OCI-M1 (cell line): ENCODE measurements around the gene NTRK2.

ENCODE experiments used
- DNase-seq: peaks from one replicate; lab custom pipeline; 2025; lab: John Stamatoyannopoulos, UW

The NTRK2 gene

DNA sequence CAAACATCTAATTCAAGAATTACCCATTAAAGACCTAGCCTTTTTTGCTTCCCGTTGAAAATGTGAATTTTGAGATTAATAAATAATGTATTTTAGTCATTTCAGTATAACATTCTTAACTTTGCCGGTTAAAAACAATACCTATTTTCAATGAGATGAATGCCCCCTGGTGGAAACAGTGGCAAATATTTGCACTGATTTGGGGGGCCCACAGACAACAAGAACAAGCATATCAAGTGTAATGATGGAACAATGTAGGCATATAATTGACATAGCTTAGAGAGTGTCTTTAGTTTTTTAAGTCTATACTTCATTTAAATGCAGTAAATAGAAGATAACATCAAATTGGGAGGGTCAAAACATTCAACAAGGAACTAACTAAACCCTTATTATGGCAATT lies 111.9 kb downstream of the NTRK2 start:
- peak; percentile 19 for DNase-seq

DNA sequence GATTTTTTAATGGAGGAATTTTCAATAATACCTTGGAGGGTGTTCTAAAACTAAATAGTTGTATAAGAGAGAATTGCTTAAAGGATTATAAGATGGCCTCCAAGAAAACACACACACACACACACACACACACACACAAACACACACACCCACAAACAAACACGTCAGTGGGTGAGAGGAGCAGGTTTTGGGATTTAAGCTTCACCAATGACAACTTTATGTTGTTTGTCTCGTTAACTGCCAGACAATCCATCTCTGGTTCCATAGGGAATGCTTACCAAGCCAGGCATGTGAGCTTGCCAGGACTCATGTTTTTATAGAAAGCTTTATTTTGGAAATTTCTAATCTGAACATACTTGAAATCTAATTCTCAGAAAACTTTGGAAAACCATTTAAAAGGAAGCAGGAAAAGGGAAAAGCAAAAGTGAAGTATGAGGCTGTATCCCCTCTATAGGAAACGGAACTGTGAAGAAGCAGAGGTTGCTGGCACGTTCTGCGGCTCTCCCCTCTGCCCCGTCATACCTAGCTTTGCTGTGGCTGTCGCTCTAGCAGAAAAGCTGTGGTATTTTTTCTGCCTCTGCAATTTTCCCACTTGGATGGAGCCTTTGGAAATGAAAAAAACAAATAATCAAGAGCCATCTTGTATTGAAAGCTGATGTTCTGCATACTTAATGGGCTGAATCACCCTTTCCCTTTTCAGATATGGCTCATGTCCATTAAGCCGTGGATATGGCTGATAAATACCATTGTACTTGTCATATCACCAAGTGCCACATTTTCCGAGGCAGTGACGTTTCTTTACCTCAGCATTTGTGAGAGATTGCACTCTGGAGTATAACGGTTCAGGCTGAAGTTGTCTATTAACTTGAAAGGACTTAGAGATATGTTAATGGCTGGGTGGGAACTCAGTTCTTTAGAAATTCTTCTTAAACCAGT lies 112.7 kb downstream of the NTRK2 start:
- peak; percentile 11 for DNase-seq

DNA sequence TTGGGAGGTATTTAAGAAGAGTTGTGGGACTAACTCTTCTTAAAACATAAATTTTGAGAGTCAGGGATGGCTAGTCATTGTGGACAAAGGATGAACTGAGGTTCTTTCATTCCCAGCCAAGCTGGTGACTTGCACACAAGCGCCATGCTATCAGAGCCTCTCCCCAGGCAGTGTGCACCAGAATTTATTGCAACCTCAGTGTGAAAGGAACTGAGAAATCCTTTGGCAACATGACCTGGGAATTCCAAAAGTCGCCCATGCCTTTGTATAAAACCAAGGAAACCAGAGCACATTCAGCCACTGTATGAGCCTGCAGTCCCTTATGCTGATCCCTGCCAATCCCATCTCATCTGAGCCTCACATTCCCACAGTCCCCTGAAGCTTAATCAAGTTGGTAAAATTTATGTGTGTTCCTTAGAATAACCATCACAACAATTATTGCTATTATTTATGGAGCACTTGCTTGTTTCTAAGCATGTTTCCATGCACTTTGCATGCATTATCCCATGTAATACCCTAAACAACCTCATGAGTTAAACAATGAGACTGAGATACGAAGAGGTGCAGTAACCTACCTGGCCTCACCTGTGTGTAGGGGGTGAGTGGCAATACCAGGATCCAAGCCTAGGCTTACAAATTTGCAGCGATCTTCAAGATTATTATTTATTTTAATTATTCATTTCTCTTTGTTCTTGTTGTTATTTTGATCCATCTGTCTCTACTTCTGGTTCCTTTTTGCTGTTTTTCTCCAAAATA lies 116.4 kb downstream of the NTRK2 start:
- no peak for DNase-seq

DNA sequence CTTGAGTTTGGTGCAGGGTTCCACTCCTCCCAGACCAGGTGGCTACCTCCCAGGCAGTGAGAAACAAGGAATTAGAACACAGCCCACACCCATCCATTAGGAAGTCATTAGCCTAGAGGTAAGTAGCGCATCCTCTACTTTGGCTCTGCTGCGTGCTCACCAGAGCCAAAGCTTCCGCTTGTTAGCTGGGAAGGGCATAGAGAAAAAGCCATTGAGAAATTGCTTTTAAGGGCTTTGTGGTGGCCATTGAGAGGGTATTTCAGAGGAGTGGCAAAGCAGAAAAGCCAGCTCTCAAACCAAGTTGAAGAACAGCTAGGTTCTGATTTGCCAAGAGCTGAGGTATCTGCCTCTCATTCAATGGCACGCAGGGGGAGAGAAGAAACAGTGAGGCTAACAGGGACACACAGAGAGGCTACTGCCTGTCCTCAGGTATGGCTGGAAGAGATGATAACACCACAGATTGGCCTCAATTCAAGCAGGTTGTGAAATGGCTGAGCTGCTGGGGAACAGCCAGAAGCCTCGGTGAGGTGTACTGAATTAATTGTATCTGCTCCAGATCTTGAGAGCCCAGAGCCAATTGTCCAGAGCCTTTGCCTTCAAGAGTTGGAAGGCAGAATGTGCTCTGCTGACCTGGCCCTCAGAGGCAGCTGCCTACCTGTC lies 119.4 kb downstream of the NTRK2 start:
- no peak for DNase-seq

DNA sequence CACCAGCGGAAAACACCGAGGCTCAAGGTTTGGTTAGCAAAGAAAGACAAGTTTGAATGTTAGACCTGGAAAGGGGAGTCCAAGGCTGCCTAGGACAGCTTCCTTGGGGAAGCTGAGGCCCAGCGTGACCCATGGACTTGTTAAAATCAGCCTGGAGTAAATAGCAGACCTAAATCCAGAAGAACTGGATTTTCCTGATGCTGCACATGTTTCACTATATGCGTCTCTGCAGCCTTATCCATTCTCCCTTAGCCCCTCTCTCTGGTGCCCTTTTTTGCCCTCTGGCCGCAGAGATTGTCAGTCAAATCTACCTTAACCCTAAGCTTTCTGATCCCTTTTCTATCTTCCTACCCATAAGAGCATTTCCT lies 119.9 kb downstream of the NTRK2 start:
- DNase-seq: no peak

DNA sequence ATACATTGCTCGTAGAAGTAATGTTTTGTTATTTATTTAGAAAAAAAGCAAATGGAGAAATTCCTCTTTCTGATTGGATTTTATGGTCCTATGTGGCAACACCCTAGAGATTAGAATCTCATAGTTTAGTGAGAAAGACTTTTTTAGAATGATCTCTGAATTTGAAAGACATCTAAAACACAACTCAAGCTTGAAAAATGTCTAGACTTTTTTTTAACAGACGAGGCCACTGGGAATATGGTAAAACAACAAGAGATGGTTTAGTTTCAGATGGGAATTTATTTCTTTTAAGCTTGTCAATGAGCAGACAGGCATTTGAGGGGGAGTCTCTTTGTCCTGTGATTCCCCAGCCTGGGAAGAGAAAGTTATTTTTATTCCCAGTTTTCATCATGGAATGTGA lies 122.1 kb downstream of the NTRK2 start:
- no peak for DNase-seq

DNA sequence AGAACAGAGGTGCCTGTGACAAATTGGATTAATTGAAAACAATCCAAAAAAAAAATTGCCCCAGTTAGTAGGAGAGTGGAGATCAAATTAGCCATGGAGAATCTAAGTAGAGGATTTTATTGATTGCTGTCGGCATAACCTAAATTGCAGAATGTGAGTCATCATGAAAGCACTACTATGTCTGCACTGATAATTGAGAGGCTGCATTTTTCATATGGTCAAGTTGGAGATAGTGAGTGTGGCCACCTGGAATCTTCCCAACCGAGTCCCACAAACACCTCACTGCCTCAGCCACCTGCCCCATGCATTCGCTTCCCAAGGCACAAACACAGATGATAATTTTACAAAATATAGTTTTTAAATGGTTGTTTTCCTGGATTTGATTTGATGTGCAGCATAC lies 123.7 kb downstream of the NTRK2 start:
- no peak for DNase-seq

DNA sequence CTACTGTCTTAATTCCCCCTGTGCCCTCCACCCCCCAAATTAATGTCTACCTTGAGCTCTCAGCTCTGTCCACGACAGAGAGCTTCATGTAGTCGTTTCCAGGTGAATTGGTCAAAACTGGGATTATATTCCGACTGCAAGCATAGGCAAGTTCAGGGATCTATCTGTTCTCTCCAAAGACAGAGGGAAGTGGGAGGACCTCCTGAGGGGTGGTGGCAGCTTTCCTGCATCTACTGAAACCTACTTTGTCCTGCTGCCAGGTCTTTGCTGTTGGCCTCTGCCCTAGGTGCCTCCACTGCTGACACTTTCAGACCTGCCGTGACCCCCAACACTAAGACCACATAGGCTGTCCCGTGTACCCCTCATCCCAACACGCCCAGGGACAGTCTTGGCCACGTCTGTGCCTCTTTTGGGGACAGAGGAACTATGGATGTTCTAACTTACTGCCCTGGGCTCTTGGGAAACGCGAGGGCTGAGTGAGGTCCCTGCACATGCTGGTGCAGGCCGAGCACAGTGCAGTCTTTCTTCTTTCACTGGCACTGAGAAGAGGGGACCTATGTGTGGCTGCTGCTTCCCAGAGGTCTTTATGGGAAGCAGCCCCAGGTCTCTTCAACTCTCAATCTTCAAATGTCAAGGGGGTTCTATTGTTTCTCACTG lies 125.6 kb downstream of the NTRK2 start:
- no peak for DNase-seq

DNA sequence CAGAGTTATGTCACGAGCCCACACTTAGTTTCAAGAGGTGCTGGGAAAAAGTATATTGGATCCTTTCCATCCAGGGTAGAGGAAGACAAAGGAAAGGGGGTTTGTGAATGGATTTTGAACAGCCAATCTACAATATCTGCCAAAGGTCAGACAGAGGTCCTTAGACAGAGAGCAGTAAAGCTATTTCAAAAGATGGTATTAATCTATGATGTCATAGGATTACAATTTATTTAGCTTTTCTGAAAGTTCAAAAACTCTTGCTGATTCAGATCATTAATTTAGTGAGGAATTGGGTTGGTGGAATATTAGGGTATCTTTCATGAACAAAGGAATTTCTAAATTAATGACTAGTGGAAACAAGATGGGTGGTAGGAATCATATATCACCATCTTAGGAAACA lies 126.9 kb downstream of the NTRK2 start:
- DNase-seq: no peak

DNA sequence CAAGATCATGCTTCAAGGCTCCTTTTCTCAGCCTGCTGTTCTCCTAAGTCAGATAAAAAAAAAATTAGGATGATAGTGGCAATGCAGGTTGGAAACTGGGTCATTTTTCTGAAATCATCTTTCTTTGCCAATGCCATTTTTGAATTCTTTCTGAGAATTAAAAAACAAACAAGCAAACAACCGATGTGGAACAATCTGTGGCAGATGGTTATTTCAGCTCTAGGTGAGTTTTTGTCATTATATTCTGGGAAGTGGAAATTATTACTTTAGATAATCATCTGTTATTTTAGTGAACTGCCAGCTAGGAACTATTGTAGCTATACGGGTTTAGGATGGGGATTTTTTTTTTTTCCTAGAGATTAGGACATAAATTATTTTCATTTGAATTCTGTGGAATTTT lies 129.7 kb downstream of the NTRK2 start:
- no peak for DNase-seq

DNA sequence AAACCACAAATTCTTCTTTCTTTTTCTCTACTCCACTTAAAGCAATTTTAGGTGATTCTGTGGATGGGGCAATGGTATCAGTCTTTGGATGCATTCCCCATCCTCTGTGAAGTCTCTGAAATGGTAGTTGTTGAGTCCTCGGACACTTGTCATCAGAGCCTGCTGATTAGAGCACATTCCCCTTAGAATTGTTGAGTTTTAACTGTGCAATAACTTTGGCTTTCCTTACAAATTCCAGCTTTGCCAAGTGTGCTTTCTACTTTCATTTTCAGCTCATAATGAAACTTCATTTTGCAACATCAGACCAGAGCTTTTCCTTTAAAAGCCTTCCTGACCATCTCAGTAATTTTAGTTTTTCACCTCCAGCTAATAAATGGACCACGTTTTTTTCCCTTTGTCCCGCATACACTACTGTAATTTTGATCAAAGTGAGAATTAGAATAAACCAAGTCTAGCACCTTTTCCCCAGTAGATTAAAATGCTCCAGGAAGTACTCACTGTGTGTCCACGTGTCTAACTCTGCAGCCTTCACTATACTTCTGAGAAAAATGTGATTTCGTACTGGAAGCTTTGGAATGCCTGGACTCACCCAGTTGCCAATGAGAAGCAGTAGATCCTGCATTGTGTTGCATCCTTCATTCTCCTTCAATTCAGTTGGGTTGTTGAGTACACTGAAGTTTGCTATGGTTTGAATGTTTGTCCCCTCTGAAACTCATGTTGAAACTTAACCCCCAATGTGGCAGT lies 135.6 kb downstream of the NTRK2 start:
- DNase-seq: no peak

DNA sequence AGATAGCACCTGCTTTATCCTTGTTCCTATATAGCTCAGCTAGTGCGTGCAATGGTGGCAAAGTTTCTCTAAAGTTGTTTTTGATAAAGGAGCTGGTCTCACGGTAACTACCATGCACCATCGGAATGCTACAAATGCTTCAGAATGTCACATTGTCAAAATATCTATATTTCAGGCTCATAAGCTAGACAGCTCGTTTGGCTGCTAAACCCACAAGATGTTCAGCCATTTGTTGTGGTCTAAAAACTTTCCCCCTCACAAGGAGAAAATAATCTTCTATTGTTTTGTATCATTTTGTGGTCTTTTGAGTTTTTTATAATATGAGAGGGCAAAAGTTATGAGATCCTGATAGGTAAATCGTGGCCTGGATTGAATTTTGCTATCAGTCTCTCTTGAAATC lies 137.9 kb downstream of the NTRK2 start:
- no peak for DNase-seq

DNA sequence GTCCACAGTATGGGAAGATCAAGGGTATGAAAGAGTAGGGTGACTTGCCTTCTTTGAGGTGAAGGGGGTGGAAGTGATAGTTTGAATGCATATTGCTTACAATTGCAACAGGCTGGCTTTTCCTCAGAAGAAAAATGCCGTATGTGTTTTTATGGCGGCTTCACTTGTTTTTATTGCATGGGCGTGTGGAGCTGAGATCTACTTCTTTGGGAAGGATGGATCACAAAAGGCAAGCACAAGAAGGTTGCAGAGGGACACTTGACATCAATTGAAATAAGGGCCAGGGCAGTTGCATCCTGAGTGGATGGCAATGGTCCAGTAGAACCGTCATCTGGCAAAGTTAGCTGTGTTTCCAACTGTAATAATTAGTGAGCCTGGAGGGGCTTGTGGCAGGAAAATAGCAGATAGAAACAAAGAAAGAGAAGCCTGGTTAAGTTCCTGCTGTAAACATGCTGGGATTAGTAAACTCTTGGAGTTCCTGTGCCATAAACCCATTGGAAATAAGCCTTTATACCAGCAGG lies 138.4 kb downstream of the NTRK2 start:
- DNase-seq: no peak

DNA sequence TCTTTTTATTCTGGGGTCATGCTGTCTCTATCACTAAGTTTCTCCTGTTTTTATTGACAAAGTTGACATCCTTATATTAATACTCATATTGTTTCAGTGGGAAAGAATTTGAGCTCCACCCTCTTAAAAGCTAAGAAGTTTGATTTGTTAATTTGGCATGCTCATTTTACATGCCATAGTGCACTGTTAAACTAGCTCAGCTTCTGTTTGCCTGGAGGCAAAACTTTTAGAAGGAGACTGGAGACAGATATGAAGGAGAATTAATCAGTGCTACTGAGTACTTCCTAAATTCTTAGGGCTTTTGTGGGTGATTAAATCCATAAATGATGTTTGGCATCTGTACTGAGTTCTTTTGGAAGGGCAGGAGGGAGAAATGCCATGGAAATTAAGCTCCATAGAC lies 138.9 kb downstream of the NTRK2 start:
- DNase-seq: no peak

DNA sequence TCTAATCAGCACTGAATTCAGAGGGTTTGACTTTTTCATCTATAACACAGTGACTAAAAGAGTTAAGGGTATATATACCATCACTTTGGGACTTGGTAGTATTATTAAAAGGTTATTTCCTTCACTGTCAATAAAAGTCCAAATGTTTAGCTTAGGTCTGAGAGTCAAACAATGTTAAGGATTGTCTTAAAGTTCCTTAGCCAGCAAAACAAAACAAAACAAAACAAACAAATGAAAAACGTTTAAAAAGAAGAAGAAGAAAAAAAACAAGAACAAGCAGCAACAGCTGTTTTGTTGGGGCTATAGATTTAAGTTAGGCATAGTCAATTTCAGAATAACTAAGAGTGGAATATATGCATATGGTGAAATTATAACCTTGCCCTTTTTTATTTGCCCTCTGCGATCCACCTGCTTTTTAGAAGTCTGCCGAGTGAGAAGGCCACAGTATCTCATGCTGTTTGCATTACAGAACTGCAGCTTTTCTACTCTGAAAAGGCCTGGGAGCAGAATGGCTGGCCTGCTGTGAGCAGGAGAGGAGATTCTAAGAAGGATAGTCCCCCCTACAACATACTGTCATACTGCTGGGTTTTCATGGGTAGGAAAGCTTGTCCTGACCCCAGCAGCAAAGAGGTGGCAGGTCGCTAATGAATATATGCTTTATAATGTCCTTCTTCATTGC lies 141.7 kb downstream of the NTRK2 start:
- no peak for DNase-seq

DNA sequence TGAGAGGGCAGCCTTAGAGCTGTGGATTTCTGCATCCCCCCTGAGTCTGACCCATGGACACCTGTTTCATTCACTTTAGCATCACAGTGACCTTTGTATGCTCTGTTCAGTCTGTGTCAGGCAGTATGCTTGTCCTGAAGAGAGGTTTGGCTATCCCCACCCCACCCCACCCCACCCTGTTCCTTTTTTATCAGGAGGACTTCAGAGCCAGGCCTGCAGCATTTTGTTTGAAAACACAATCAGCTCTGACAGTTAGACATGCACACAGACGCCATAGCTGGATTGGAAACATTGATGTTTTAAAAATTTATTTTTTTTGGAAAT lies 142.2 kb downstream of the NTRK2 start:
- DNase-seq: no peak

DNA sequence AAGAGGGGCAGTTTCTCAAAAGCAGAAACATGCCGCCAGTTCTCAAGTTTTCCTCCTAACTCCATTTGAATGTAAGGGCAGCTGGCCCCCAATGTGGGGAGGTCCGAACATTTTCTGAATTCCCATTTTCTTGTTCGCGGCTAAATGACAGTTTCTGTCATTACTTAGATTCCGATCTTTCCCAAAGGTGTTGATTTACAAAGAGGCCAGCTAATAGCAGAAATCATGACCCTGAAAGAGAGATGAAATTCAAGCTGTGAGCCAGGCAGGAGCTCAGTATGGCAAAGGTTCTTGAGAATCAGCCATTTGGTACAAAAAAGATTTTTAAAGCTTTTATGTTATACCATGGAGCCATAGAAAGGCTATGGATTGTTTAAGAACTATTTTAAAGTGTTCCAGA lies 142.8 kb downstream of the NTRK2 start:
- DNase-seq: no peak

DNA sequence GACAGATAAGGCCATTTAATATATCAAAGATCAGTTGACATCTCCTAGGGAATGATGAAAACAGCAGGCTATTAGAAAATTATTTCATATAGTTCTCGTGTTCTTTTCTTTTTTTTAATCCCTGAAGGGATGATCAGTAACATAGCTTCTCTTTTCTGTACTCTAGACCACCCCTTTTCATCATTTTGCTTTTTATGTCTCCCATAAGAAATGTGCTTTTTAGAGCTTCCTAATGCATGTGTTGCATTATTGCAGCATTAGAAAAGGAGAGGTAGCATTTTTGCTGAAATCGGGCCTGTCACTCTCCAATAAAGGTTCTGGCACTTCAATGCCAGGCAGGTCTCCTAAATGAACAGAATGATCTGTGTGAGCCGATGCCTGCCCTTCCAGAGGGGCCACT lies 143.3 kb downstream of the NTRK2 start:
- DNase-seq: no peak

DNA sequence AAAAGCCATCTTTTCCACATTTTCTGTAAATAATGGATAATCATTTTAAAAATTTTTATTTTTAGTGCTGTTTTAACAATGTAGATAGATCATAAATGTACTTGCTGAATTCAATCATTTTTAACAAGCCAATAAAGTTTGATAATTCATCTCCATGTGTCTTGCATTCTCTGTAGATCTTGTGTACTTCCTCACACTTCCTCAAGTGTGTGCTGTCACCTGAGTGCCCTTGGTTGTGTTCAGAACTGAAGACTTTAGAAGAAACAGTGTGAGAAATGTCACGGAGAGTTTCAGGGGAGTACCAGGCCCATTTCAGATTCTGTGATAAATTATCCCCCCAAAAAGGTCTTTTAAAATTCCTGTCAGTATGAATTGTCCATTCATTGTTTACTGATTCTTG lies 146.0 kb downstream of the NTRK2 start:
- DNase-seq: no peak

DNA sequence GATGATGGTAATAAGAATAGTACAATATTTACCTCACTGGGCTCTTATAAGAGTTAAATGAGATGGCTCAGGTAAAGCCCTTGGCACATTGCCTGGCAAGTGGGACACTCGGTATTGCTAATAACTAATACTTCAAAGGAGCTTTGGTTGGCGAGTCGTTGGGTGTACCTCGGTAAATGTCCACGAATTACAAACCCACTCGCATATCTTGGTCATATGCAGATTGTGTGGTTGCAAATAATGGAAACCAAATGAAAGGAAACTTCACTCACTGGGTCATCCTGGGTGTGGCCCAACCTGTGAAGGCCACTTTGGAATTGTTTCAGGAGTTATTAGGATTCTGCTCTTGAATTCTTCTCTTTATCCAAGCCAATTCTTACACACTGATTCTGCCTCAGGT lies 147.5 kb downstream of the NTRK2 start:
- no peak for DNase-seq

DNA sequence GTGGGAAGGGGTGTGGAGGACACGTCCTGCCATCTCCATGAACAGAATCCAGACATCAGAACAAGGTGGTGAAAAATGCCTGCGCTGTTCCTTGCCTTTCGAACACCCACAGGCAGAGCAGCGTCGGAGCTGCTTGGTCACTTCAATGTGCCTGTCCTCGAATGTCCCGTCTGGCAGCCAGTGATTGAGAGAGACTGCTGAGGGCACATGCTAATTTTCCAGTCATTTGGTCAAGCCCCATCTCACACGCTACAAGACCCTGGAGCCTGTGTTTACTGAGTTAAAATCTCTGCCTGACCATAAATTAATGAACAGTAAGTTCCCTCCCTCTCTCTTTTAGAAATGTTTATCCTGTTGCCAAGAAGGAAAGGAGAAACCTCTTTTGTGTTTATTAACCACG lies 149.3 kb downstream of the NTRK2 start:
- no peak for DNase-seq
